Measurements from ENCODE around the gene TRPM2.
"Not testable (repeated sequence)": the region's sequence is repeated elsewhere in the genome, so short reads cannot be mapped to it uniquely, and the experiment has no call there.

Gene TRPM2

GRCh38 chr21:44335266-44336059 lies 18.0 kb upstream of the TRPM2 start:
- DNase-seq (ENCODE audit: low spot score) = no peak

DNA sequence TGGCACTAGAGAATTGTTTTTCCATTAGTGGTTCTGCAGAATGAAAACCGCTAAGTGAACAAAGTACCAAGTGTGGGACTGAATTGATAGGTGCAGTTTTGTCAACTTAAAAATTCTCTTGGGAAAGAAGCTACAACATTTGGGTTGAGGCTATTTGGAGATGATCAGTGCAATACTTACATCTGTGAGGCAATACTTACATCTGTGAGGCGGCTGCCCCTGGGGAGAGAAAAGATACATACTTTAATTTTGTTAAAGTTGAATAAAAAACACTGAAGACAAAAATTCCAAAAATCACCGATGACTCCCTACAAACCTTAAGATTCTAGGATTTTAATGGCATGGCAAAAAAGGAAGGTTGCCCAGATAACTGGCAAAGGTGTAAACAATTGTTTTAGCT lies 16.0 kb upstream of the TRPM2 start:
- DNase-seq (ENCODE audit: low spot score) = no peak

- peak; percentile 66 for DNase-seq (ENCODE audit: low spot score)
Measured at GRCh38 chr21:44337941-44338895, 15.2 kb upstream of the TRPM2 start.

DNA sequence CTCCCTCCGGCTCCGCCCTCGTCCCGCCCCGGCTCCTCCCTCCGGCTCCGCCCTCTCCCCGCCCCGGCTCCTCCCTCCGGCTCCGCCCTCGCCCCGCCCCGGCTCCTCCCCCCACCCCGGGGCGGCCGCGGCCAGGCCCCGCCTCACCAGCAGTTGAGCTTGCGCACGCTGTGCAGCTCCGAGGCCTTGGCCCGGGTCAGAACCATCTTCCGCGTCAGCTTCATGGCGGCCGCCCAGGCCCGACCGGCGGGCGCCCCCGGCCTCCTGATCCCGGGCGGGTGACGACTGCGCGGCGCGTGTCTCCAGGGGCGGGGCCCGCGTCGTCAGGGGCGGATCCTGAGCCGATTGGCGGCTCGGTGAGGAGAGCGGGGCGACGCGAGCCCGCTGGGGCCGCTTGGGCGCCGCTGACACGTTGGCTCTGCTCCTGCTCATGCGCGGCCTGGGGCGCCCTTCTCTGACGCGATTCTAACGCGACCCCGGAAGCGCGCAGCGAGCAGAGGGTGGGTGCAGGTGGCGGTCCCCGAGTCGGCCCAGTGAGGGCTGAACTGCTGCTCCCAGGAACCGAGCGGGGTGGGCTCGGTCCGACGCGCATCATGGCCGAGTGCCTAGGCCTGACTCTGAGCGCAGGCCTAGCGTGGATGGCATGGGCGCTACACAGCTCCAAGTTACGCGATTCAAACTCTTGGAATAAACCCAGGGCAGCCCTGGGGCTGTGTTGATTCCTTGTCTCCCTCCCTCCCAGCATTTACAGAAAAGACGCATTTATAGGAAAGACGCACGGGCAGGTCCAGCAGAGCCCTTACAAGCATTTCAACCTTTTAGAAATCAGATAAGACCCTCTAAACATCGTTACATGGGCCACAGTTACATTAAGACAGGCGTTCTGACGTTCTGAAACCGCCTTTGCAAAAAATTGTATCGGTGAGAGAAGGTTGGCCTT lies 14.2 kb upstream of the TRPM2 start, which contains the start of gene CFAP410:
Gene CFAP410, minus strand, starts transcription at position 420 of the 940 bp plus-strand sequence. Its CDS starts 196 bp downstream, at position 224.
- DNase-seq (ENCODE audit: low spot score) = peak; percentile 92

DNA sequence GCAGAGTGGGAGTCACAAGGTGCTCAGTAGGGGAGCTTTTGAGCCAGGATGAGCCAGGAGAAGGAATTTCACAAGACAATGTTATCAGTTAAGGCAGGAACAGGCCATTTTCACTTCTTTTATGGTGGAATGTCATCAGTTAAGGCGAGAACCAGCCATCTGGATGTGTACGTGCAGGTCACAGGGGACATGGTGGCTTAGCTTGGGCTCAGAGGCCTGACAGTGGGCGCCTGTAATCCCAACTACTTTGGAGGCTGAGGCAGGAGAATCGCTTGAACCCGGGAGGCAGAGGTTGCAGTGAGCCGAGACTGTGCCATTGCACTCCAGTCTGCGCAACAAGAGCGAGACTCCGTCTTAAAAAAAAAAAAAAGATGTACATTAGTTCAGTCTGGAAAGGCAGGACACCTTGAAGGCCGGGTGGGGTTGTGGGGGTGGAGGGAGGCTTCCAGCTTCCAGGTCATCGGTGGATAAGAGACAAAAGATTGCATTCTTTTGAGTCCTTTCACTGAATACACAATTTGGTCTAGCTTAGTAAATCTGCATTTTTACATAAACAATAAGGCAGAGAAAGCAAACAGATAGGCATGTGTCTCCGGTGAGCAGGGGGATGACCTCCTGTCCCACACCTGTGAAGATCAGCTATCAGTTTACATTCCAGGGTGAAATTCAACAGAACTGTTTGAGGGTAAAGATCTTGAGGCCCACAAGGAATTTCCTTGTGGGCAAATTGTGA lies 11.5 kb upstream of the TRPM2 start:
- DNase-seq (ENCODE audit: low spot score) = not testable (repeated sequence)

DNA sequence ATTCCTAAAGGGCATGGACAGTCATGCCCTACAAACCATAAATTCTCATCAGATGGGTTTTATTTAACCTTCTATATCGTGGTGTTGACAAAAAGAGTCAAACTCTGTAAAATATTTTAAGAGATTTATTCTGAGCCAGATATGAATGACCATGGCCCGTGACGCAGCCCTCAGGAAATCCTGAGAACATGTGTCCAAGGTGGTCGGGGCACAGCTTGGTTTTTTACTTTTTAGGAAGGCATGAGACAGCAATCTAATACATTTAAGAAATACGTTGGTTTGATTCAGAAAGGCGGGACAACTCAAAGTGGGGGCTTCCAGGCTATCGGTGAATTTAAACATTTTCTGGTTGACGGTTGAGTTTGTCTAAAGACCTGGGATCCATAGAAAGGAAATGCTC lies 10.4 kb upstream of the TRPM2 start:
- not testable (repeated sequence) for DNase-seq (ENCODE audit: low spot score)

- DNase-seq (ENCODE audit: low spot score) = no peak
Measured at GRCh38 chr21:44344541-44345183, 8.8 kb upstream of the TRPM2 start.

DNA sequence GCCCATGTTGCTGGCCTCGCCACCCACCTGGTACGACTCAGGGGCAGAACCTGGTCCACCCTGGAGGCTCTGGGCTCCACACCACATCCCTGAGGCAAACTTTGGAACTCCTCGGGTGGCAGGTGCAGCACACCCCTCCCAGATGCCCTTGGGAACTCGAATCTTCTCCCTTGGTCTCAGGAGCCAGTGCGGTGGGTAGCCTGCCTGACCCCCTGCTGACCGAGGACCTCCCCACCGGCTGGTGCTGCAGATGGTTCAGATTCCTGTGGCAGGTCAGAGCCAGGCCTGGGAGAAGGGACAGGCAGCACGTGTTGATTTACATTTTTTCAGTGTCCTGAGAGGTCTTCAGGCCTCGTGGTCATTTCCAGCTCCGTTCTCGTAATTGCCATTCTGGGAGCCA lies 7.9 kb upstream of the TRPM2 start:
- no peak for DNase-seq (ENCODE audit: low spot score)

GRCh38 chr21:44347911-44348451 lies 5.4 kb upstream of the TRPM2 start:
- DNase-seq (ENCODE audit: low spot score) = no peak

DNA sequence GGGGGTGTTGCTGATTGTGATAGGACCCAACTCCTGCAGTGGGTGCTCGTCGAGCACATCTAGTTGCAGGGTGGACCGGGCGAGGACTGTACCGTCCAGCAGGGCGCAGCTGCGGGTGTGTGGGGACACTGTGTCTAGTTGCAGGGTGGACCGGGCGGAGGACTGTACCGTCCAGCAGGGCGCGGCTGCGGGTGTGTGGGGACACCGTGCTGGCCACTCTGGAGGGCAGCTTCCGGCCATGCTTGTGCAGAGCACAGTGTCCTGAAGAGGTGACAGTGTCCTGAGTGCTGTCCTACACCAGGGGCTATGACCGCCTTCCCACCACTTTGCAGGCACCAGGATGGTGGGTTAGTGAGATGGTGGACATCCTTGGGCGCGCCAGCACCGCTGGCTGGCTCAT lies 4.6 kb upstream of the TRPM2 start:
- no peak for DNase-seq (ENCODE audit: low spot score)

DNA sequence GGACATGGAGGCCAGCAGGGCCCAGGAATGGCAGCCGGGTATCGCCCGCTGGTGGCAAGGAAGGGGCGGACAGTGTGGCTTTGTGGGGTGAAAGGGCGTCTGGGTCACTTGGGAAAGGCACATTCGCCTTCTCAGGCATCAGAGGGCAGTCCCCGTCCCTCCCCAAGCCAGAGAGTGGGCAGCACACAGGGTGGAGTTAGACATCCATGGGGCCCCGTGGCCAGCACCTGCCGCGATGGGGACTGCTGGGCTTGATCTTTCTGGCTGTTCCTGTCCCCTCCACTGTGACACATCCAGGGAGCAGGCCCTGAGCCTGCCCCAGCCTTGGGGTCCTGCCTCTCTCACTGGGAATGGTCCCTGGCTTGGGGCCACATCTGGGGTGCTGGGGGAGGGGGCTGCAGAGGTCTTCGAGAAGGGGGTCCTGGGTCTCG lies 4.0 kb upstream of the TRPM2 start:
- DNase-seq (ENCODE audit: low spot score) = no peak

GRCh38 chr21:44349847-44350772 lies 3.3 kb upstream of the TRPM2 start:
- DNase-seq (ENCODE audit: low spot score) = no peak

DNA sequence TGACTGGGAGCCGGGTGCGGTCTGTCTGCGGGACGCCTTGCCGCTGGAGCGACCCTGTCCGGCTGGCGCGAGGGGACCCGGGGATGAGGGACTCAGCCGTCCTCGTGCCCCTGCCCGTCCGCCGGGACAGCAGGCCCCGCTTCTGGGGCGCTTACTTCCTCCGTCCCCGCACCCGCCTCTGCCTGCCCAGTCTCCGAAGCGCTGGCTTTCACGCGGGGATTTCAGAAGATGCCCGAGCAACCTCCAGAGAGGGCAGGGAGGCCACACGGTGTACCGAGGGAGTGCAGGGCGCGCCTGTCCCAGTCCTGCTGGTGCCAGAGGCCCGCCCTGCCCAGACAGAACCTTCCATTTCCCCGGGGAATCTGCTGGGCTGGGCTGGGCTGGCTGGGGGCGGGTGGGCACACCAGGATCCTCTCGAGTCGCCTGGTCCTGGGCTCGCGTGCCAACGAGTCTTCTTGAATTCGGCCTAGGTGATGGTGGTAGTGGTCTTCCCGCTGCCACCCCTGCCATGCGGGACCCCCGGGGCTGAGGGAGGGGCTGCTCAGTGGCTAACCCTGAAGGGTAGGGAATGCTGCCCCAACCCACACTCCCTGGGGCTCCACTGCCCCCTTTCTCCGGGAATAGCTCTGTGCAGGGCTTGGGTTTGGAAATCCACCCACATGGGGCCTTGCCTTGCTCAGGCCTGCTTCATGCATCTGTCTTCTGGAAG lies 2.5 kb upstream of the TRPM2 start:
- DNase-seq (ENCODE audit: low spot score) = no peak

DNA sequence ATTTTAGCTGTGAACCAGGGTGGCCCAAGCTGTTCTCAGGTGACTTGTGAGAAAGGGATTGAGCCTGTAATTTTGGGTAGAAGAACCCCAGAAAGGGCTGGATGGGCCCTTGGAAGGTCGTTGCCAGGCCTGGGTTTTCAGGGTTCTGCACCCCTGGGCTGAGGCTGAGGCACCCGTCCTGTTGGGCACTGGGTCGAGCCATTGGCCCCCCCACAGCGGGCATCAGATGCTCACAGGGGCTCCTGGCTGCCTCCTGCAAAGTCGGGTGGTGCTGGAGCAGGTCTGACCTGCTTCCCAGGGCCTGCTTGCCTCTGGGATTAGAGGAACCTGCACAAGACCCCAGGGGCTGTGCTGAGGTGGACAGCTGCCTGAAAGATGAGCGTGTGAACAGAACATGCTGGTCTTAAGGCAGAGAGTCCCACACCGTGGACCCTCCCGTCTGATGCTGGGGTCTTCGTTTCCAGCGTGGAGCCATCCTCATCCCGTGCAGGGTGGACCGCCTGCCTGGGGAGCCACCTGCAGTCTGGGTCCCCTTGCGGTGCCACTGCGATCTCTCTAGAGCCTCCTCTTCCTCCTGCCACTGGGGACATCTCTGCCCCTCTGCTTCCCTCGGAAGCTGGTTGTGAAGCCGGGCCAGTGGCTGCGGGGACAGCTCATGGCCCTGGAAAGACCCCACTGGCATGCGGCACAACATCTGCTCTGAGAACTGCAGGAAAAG lies 1.7 kb upstream of the TRPM2 start:
- DNase-seq (ENCODE audit: low spot score) = no peak

GRCh38 chr21:44352253-44352860 lies 1.1 kb upstream of the TRPM2 start:
- DNase-seq (ENCODE audit: low spot score) = no peak

GRCh38 chr21:44354001-44354405 lies 582 bp downstream of the TRPM2 start:
- DNase-seq (ENCODE audit: low spot score) = no peak
